HG03520 (cell line): ENCODE results near the gene CA10.

Source experiments
- ATAC-seq: cut with Tn5 transposase; IDR thresholded peaks from one replicate; pipeline ENCODE4 v1.9.1; 2021; ENCODE audit warnings: mild to moderate bottlenecking, moderate library complexity; ENCODE audit not compliant: unreplicated experiment

CA10 gene

GRCh38 chr17:51890710-51891109, 267.8 kb downstream of the CA10 start:
- ATAC-seq: no peak

GRCh38 chr17:51888816-51889215, 269.7 kb downstream of the CA10 start:
- ATAC-seq: no peak

- ATAC-seq: no peak
Measured at GRCh38 chr17:51876986-51877385, 281.5 kb downstream of the CA10 start.

GRCh38 chr17:51873302-51873701, 285.2 kb downstream of the CA10 start:
- no peak for ATAC-seq

- no peak for ATAC-seq
Measured at GRCh38 chr17:51869387-51869786, 289.1 kb downstream of the CA10 start.

GRCh38 chr17:51860954-51861561, 297.5 kb downstream of the CA10 start:
- no peak for ATAC-seq

- no peak for ATAC-seq
Measured at GRCh38 chr17:51857052-51857597, 301.4 kb downstream of the CA10 start.

- ATAC-seq: no peak
Measured at GRCh38 chr17:51855806-51856205, 302.7 kb downstream of the CA10 start.

GRCh38 chr17:51853857-51854256, 304.7 kb downstream of the CA10 start:
- ATAC-seq: no peak

GRCh38 chr17:51852603-51853002, 305.9 kb downstream of the CA10 start:
- ATAC-seq: no peak

- no peak for ATAC-seq
Measured at GRCh38 chr17:51850201-51850600, 308.3 kb downstream of the CA10 start.

- no peak for ATAC-seq
Measured at GRCh38 chr17:51848451-51848850, 310.1 kb downstream of the CA10 start.

- ATAC-seq: no peak
Measured at GRCh38 chr17:51846566-51846965, 311.9 kb downstream of the CA10 start.

- no peak for ATAC-seq
Measured at GRCh38 chr17:51845776-51846175, 312.7 kb downstream of the CA10 start.

- ATAC-seq: no peak
Measured at GRCh38 chr17:51842763-51843162, 315.8 kb downstream of the CA10 start.

GRCh38 chr17:51841669-51842068, 316.8 kb downstream of the CA10 start:
- ATAC-seq: no peak

GRCh38 chr17:51840688-51841087, 317.8 kb downstream of the CA10 start:
- ATAC-seq: no peak

GRCh38 chr17:51833620-51834019, 324.9 kb downstream of the CA10 start:
- ATAC-seq: no peak

- ATAC-seq: no peak
Measured at GRCh38 chr17:51833045-51833444, 325.5 kb downstream of the CA10 start.

GRCh38 chr17:51830886-51831285, 327.6 kb downstream of the CA10 start:
- ATAC-seq: no peak

- ATAC-seq: no peak
Measured at GRCh38 chr17:51830451-51830850, 328.1 kb downstream of the CA10 start.

GRCh38 chr17:51828901-51829300, 329.6 kb downstream of the CA10 start:
- ATAC-seq: no peak

GRCh38 chr17:51827140-51827539, 331.4 kb downstream of the CA10 start:
- ATAC-seq: no peak
